PC-3 (cell line): ENCODE measurements around the gene OR6B1. TPM values are rescaled to one million over a fixed set of nuclear protein-coding genes. Genes with fewer than 3 reads are reported as not detected.

ENCODE experiments used
- ATAC-seq: fragments of 200-7000 bp; cut with Tn5 transposase; 2 replicates; pipeline ENCODE4 v1.9.1; 2020; ENCODE audit warnings: mild to moderate bottlenecking, moderate library complexity
- BruUV-seq: library from RNA; stranded (reverse); fragments of 400-500 nt; replicated peaks from 2 replicates; lab custom pipeline; 2021; lab: Mats Ljungman, UMichigan
- CTCF ChIA-PET: fragments of 300-600 bp; sonication (Branson Sonifier 250); formaldehyde crosslinking; loops from one replicate; lab custom pipeline; 2022; ENCODE audit warnings: antibody characterized with exemption; lab: Charles Lee
- POLR2A ChIA-PET: fragments of 300-600 bp; sonication (Branson Sonifier 250); formaldehyde crosslinking; loops from one replicate; lab custom pipeline; 2022; ENCODE audit warnings: antibody characterized with exemption; ENCODE audit not compliant: unreplicated experiment; lab: Charles Lee
- DNase-seq: peaks from one replicate; pipeline ENCODE4 v3.0.0-alpha.2; 2015
- H2AFZ ChIP-seq: fragments of 300-600 bp; sonication (generic); 2 replicates; pipeline ENCODE4 v1.6.0; 2016; ENCODE audit warnings: antibody characterized with exemption, low read length
- H3F3A ChIP-seq: fragments of 300-600 bp; sonication (generic); one replicate; pipeline ENCODE4 v1.6.0; 2017; ENCODE audit warnings: antibody characterized with exemption, low read length, control low read depth, mild to moderate bottlenecking; ENCODE audit not compliant: unreplicated experiment
- H3K27ac ChIP-seq: fragments of 300-600 bp; sonication (generic); 2 replicates; pipeline ENCODE4 v1.5.1; 2016; ENCODE audit warnings: mild to moderate bottlenecking, low read length
- H3K27me3 ChIP-seq: fragments of 300-600 bp; sonication (generic); 2 replicates; pipeline ENCODE4 v1.6.1; 2016; ENCODE audit warnings: low read length, mixed read lengths
- H3K36me3 ChIP-seq: fragments of 300-600 bp; sonication (generic); 2 replicates; pipeline ENCODE4 v1.6.1; 2016; ENCODE audit warnings: low read depth, mixed run types, low read length, mixed read lengths
- H3K4me1 ChIP-seq: fragments of 300-600 bp; sonication (generic); 2 replicates; pipeline ENCODE4 v1.5.1; 2016; ENCODE audit warnings: low read length; ENCODE audit not compliant: insufficient read depth
- H3K4me2 ChIP-seq: fragments of 300-600 bp; sonication (generic); 2 replicates; pipeline ENCODE4 v1.6.0; 2016; ENCODE audit warnings: low read length
- H3K4me3 ChIP-seq: fragments of 300-600 bp; sonication (generic); 2 replicates; pipeline ENCODE4 v1.5.1; 2016; ENCODE audit warnings: mild to moderate bottlenecking, low read length, mixed read lengths
- H3K79me2 ChIP-seq: fragments of 300-600 bp; sonication (generic); 2 replicates; pipeline ENCODE4 v1.6.1; 2017; ENCODE audit warnings: low read length, mixed read lengths
- H3K9ac ChIP-seq: fragments of 300-600 bp; sonication (generic); 2 replicates; pipeline ENCODE4 v1.6.0; 2016; ENCODE audit warnings: mild to moderate bottlenecking, low read length
- H3K9me2 ChIP-seq: fragments of 300-600 bp; sonication (generic); replicated peaks from 2 replicates; pipeline ENCODE4 v1.6.1; 2016; ENCODE audit warnings: mixed run types, low read length, mixed read lengths
- H3K9me3 ChIP-seq: fragments of 300-600 bp; sonication (generic); 2 replicates; pipeline ENCODE4 v1.6.1; 2016; ENCODE audit warnings: low read length, mixed read lengths
- H4K20me1 ChIP-seq: fragments of 300-600 bp; sonication (generic); 2 replicates; pipeline ENCODE4 v1.6.1; 2016; ENCODE audit warnings: low read length, mixed read lengths
- EZH2 ChIP-seq: fragments of 300-600 bp; sonication (generic); IDR thresholded peaks from one replicate; pipeline ENCODE4 v1.6.1; 2017; ENCODE audit warnings: antibody characterized with exemption, mild to moderate bottlenecking, low read length; ENCODE audit not compliant: unreplicated experiment
- EZH2phosphoT487 ChIP-seq: fragments of 300-600 bp; sonication (generic); IDR thresholded peaks from 2 replicates; pipeline ENCODE4 v1.6.1; 2018; ENCODE audit warnings: mild to moderate bottlenecking, antibody characterized with exemption, low read length, borderline replicate concordance
- intact Hi-C: fragments of 100-400 bp; cut with micrococcal nuclease; formaldehyde crosslinking; loops from 2 replicates; pipeline ENCODE4 v1.9.0; 2023
- total RNA-seq: library from RNA; depleted of rRNA; stranded (reverse); fragments of >200 nt; gene quantifications from 2 replicates; pipeline ENCODE4 v1.2.3, GENCODE V29; 2014
- TF ChIP-seq, protein P1 (sequence below): fragments of 300-600 bp; sonication (generic); conservative IDR thresholded peaks from 2 replicates; pipeline ENCODE4 v1.5.1; 2017; ENCODE audit warnings: antibody characterized with exemption, low read depth, mild to moderate bottlenecking, low read length

The OR6B1 gene
- total RNA-seq, 1 experiment from 2014 or later, result not detected

DNA sequence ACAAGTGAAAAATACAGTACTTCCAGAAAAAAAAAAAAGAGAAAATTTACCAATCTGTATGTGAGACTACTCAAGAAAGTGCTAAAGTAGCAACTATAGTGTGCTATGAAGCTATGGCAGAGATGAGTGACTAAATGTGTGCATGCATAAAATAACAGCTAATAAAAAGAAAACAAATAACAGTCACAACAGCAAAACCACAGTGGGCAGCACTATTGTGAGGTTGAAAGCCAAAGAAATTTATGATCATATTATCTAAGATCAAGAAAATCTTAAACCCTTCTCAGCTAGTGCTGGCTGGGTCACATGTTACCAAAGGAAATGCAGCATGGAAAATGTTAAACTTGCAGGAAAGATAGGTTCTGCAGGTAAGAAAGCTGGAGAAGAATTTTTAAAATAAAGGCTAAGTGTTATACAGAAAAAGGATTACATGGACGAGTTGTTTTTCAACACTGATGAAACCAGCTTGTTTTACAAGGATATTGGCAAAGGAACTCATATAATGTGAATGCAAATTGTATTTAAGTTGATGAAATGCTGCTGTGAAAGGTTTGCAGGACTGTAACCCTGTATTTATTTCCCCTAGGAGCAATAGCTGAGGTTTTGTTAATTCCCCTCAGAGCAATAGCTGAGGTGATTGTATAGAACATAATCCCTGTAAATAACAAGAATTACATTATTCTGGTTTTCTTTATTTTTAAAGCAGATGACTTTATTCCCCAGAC is 33.0 kb downstream of the OR6B1 start:
- Histone ChIP-seq H3F3A (no peaks in the 10 kb centered on the region), H3K9me2 (no peaks in the 10 kb centered on the region), H4K20me1 (no peaks in the 10 kb centered on the region), H3K4me1 (peaks cover 41% of the 10 kb centered on the region), H3K79me2 (no peaks in the 10 kb centered on the region), H3K9me3 (no peaks in the 10 kb centered on the region), H3K9ac (no peak overlapping the region; the same call in 1 of the 2 replicates), H3K27me3 (no peaks in the 10 kb centered on the region), H3K4me2 (peak overlapping the region; percentile 42), H3K36me3 (no peaks in the 10 kb centered on the region), H2AFZ (no peak overlapping the region), H3K4me3 (no peak overlapping the region), H3K27ac (peak overlapping the region; percentile 31; the same call in 1 of the 2 replicates)
- intact Hi-C loops, result loop anchor here (5.0 kb wide), 1 partner anchor 34 kb away; the partner anchor contains the start of gene OR2A25
- no TSS peak for BruUV-seq
- ATAC-seq (peak; percentile 83), DNase-seq (peak; percentile 52)
- no peak for TF ChIP-seq EZH2phosphoT487
- ChIA-PET POLR2A (no interaction called here), CTCF (interaction anchor here (0.6 to 1.7 kb wide), 3 partner anchors 21 to 149 kb away, joined by 3 to 8 read pairs (median 4); no protein-coding TSS in a partner anchor)

DNA sequence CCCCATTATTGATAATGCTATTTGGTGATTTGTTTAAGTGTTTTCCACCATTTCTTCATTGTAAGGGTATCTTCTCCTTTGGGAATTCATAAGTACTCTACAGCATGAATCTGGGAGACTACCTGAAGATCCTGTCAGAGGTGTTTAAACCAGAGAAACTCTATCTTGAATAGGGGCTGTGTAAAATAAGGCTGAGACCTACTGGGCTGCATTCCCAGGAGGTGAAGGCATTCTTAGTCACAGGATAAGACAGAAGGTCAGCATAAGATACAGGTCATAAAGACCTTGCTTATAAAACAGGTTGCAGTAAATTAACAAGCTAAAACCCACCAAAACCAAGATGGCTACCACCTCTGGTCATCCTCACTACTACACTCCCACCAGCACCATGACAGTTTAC is 35.3 kb downstream of the OR6B1 start:
- Histone ChIP-seq H4K20me1 (no peaks in the 10 kb centered on the region), H3K79me2 (no peaks in the 10 kb centered on the region), H3F3A (no peaks in the 10 kb centered on the region), H3K4me2 (peak overlapping the region; percentile 23; the same call in 1 of the 2 replicates), H2AFZ (no peak overlapping the region; the same call in 1 of the 2 replicates), H3K9ac (no peak overlapping the region), H3K36me3 (no peaks in the 10 kb centered on the region), H3K27ac (peak overlapping the region; percentile 47), H3K4me1 (peaks cover 41% of the 10 kb centered on the region), H3K9me2 (no peaks in the 10 kb centered on the region), H3K4me3 (no peak overlapping the region), H3K27me3 (no peaks in the 10 kb centered on the region), H3K9me3 (no peaks in the 10 kb centered on the region)
- POLR2A ChIA-PET, result no interaction called here
- no TSS peak for BruUV-seq
- TF ChIP-seq, protein P1, sequence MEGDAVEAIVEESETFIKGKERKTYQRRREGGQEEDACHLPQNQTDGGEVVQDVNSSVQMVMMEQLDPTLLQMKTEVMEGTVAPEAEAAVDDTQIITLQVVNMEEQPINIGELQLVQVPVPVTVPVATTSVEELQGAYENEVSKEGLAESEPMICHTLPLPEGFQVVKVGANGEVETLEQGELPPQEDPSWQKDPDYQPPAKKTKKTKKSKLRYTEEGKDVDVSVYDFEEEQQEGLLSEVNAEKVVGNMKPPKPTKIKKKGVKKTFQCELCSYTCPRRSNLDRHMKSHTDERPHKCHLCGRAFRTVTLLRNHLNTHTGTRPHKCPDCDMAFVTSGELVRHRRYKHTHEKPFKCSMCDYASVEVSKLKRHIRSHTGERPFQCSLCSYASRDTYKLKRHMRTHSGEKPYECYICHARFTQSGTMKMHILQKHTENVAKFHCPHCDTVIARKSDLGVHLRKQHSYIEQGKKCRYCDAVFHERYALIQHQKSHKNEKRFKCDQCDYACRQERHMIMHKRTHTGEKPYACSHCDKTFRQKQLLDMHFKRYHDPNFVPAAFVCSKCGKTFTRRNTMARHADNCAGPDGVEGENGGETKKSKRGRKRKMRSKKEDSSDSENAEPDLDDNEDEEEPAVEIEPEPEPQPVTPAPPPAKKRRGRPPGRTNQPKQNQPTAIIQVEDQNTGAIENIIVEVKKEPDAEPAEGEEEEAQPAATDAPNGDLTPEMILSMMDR, result no peak
- no peak for TF ChIP-seq EZH2phosphoT487
- CTCF ChIA-PET, result interaction anchor here (1.4 kb wide), 1 partner anchor 93 kb away, joined by 6 read pairs; no protein-coding TSS in a partner anchor
- ATAC-seq (peak; percentile 65), DNase-seq (peak; percentile 57)
- intact Hi-C loops, result no loop called here

DNA sequence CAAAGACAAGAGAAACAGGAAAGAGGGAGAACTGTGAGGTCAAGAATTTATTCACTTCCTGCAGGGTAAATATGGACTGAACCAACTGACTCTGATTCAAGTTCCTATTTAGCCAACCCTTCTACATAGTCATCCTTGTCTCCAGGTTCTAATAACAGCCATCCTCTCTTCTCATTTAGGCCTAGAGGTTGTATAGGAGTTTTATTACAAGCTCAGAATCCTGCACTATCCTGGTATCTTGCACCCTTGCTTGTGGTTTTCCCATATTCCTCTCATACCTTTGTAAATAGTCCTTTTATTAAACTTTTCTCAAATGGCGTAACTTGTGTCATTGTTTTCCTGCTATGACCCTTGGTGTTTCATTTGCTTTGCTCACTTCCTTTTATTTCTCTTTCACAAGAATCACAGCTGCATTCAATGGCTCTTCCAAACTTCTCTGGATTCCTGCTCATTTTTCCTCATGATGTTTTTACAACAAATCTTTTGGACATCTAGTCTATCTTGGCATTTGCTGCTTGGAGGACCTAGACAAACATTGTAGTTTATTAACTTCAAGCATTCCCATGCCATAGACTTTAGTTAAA is 36.3 kb downstream of the OR6B1 start:
- DNase-seq, result no peak
- no peak overlapping the region for H3K4me3 ChIP-seq
- intact Hi-C loops, result no loop called here
- POLR2A ChIA-PET, result no interaction called here
- H3K27me3 ChIP-seq, result no peaks in the 10 kb centered on the region
- H3K36me3 ChIP-seq, result no peaks in the 10 kb centered on the region
- peaks cover 41% of the 10 kb centered on the region for H3K4me1 ChIP-seq
- H2AFZ ChIP-seq, result no peak overlapping the region
- no peaks in the 10 kb centered on the region for H3K9me3 ChIP-seq
- H3K79me2 ChIP-seq, result no peaks in the 10 kb centered on the region
- H3K4me2 ChIP-seq, result peak overlapping the region; percentile 23; the same call in 1 of the 2 replicates
- no TSS peak for BruUV-seq
- CTCF ChIA-PET, result no interaction called here
- H4K20me1 ChIP-seq, result no peaks in the 10 kb centered on the region
- H3K27ac ChIP-seq, result peak overlapping the region; percentile 47; the same call in 1 of the 2 replicates
- no peak for TF ChIP-seq EZH2
- TF ChIP-seq EZH2phosphoT487, result no peak
- TF ChIP-seq, protein P1, result no peak
- no peak for ATAC-seq
- H3K9me2 ChIP-seq, result no peaks in the 10 kb centered on the region
- H3F3A ChIP-seq, result no peaks in the 10 kb centered on the region
- no peak overlapping the region for H3K9ac ChIP-seq
